Activated CD4-positive, alpha-beta T cell treated with anti-CD3 and anti-CD28 coated beads, Interleukin-2, amount 50 U/mL, for 16 hours (primary cell): ENCODE measurements around the gene CSH2.

Experiments
- DNase-seq: peaks from one replicate; pipeline ENCODE4 v3.0.0-alpha.2; 2020

Gene CSH2

GRCh38 chr17:63833741-63834373, 39.6 kb downstream of the CSH2 start:
- no peak for DNase-seq

GRCh38 chr17:63833026-63833740, 40.3 kb downstream of the CSH2 start:
- DNase-seq = no peak

GRCh38 chr17:63832455-63832854, 41.0 kb downstream of the CSH2 start:
- no peak for DNase-seq

GRCh38 chr17:63832014-63832413, 41.5 kb downstream of the CSH2 start:
- DNase-seq = no peak

- DNase-seq = no peak
Observed at GRCh38 chr17:63831505-63831904, 42.0 kb downstream of the CSH2 start.

GRCh38 chr17:63830904-63831491, 42.5 kb downstream of the CSH2 start:
- DNase-seq = no peak

- no peak for DNase-seq
Observed at GRCh38 chr17:63830278-63830677, 43.2 kb downstream of the CSH2 start.

- DNase-seq = no peak
Observed at GRCh38 chr17:63828936-63829335, 44.5 kb downstream of the CSH2 start.

GRCh38 chr17:63827801-63828221, 45.7 kb downstream of the CSH2 start:
- DNase-seq = no peak

- DNase-seq = peak; percentile 97
Observed at GRCh38 chr17:63827002-63827800, 46.3 kb downstream of the CSH2 start, which contains the start of the genes FTSJ3 and PSMC5. Gene FTSJ3, minus strand, starts transcription at chr17:63827663. Its CDS starts 761 bp downstream, at chr17:63826902. Gene PSMC5, plus strand, starts transcription at chr17:63827431. Its CDS starts 60 bp downstream, at chr17:63827491.

- DNase-seq = no peak
Observed at GRCh38 chr17:63826468-63827001, 46.9 kb downstream of the CSH2 start.

GRCh38 chr17:63824362-63824761, 49.1 kb downstream of the CSH2 start:
- DNase-seq = no peak

GRCh38 chr17:63823659-63824331, 49.7 kb downstream of the CSH2 start:
- DNase-seq = no peak

GRCh38 chr17:63822537-63822936, 50.9 kb downstream of the CSH2 start:
- DNase-seq = no peak
